Cardiac fibroblast (primary cell): ENCODE results near the gene SDC1.
A peak's percentile ranks its signal among the peaks of the same experiment; 100 is the strongest.

ENCODE experiments used
- DNase-seq, 2 donors: peaks; one replicate each; pipeline versions ENCODE4 v3.0.0 to v3.0.0-alpha.2; 2010; ENCODE audit warnings: low read depth in 2 of 2
- H3K4me3 ChIP-seq, 2 donors: replicated peaks in 1 of 2; 1 replicate in 1 of 2; 2 replicates in 1 of 2; pipeline ENCODE4 v1.5.1; 2011; ENCODE audit warnings: low read depth in 2 of 2, low read length in 2 of 2, mild to moderate bottlenecking in 2 of 2, moderate library complexity in 1 of 2
- TF ChIP-seq, protein P1 (sequence below): IDR thresholded peaks from one replicate; pipeline ENCODE4 v1.5.1; 2011; ENCODE audit warnings: low read depth, mild to moderate bottlenecking, low read length, inconsistent platforms

Gene SDC1

DNA sequence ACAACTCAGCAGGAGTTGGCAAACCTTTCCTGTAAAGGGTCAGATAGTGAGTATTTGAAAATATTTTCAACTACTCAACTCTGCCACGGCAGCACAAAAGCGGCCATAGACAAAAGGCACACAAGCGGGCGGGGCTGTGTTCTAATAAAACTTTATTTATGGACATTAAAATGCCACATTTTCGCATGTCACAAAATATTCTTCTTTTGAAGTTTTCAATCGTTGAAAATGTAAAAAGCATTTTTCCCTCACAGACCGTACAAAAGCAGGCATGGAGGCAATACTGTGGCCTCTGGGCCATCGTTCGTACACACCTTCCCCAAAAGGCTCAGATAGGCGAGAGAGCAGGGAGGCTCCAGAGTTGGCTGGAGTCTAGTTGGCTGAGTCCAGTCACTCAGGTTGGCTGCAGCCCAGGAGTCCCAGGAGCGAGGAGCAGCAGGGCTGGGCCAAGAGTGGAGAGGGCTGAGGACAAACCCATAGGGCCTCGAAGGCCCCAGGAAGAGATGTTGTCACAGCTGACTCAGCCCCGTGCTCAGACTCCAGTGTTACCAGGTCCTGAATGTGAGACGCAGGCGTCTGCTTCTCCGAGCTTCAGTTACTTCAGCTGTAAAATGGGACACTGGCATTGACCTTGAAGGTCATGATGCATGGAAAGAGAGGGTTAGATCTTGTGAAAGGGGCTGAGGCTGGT, 42.5 kb downstream of the SDC1 start:
- no peak overlapping the region for H3K4me3 ChIP-seq
- DNase-seq = peak; percentile 63 to 92
- TF ChIP-seq, protein P1, sequence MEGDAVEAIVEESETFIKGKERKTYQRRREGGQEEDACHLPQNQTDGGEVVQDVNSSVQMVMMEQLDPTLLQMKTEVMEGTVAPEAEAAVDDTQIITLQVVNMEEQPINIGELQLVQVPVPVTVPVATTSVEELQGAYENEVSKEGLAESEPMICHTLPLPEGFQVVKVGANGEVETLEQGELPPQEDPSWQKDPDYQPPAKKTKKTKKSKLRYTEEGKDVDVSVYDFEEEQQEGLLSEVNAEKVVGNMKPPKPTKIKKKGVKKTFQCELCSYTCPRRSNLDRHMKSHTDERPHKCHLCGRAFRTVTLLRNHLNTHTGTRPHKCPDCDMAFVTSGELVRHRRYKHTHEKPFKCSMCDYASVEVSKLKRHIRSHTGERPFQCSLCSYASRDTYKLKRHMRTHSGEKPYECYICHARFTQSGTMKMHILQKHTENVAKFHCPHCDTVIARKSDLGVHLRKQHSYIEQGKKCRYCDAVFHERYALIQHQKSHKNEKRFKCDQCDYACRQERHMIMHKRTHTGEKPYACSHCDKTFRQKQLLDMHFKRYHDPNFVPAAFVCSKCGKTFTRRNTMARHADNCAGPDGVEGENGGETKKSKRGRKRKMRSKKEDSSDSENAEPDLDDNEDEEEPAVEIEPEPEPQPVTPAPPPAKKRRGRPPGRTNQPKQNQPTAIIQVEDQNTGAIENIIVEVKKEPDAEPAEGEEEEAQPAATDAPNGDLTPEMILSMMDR = no peak

DNA sequence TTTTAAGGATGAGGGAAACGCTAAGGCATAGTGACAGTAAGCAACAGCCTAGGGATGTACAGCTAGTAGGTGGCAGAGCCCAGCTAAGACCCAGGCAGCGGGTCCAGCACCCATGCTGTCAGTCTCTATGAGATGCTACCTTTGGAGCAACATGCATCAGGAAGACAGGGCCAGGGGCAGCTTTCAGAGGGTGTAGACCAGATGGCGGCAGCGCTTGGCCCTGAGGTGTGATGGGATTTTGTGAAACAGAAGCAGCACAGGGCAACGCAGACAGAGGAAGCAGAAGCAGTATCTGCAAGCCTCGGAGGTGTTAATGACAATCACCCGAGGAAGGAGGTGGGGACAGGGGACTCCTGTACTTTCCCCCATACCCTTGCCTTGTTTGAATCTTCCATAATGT, 43.2 kb downstream of the SDC1 start:
- no peak for DNase-seq
- TF ChIP-seq, protein P1 = no peak
- no peak overlapping the region for H3K4me3 ChIP-seq

DNA sequence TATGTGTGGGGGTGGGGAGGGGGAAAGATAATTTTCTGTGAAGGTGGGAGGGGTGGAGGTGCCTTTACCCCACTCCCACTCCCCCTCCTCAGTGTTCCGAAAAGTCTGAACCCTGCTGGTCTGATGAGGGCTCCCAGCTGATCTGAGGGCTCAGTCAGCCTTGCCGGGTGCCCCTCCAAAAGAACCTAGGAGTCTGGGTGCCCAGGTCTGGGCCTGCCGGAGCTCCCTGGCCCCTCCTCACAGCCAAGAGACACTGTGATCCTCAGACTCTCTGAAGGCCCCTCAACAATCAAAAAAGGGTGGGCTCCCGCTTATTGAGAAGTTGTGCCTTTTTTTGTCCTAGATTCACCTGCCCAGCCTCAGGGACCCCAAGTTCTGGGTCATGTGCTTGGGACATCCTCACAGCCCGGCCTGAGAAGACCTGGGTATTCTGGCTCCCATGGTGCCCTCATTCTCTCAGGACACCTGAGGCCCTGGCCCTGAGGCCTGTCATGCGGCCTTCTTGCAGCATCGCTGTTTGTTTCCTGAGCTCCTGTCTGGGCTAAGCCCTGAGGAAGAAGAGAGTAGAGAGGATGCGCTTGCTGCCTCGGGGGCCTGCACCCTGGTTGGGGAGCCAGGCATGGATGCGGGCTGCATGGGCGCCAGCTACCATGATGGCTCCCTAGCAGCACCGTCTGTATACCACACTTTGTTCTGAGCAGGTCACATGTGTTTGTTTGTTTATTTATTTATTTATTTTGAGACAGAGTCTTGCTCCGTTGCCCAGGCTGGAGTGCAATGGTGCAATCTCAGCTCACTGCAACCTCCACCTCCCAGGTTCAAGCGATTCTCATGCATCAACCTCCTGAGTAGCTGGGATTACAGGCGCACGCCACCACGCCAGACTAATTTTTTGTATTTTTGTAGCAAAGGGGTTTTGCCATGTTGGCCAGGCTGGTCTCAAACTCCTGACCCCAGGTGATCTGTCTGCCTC, 44.0 kb downstream of the SDC1 start:
- DNase-seq = no peak
- TF ChIP-seq, protein P1 = no peak
- H3K4me3 ChIP-seq = no peak overlapping the region

GRCh38 chr2:20179755-20180594, 45.0 kb downstream of the SDC1 start:
- TF ChIP-seq, protein P1 = no peak
- DNase-seq = no peak
- no peak overlapping the region for H3K4me3 ChIP-seq

DNA sequence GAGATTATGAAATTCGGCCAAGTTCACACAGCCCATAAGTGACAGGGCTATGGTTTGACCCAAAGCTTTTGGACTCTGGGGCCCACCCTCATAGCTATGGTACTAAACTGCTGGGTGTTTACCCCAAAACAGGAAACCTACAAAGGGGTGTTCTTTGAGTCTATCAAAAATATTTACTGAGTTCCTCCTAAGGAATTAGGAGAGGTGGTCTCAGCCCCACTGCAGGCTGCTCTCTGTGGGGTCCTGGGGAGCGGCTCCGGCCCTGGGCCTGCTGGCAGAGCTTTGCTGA, 45.5 kb downstream of the SDC1 start:
- DNase-seq = no peak
- TF ChIP-seq, protein P1 = no peak

DNA sequence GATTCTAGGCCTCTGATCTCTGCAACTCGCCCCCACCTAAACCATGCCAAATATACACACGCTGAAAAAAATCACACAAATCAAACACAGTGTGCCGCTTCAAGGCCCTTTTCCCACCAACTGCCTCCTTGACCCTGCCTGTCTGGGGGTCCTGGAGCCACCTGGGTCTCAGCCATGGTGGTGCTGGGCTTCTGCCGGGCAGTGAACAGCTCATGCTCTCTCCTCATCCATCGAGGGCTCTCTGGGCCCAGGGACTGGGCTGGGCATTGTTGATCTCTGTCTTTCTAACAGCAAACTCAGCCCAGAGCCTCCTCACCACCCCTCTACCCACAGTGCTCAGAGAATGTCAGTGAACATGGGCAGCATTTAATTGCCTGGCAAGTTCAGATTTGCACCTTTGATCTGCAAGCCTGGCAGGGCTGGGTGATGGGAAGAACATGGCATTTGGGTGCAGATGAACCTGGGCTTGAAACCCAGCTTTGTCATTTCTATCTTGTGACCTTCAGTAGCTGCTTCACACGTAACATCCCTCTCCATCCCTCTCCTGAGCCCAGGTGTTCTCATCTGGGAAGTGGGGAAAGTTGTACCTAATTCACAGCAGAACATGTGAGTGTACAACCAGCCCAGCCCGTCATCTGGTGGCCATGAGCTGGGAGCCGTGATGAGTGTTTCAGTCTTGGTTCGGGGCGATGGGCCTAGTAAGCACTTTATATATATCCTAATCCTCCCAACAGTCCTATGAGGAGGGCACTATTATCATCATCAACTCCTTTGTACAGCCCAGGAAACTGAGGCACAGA, 46.1 kb downstream of the SDC1 start:
- H3K4me3 ChIP-seq = no peak overlapping the region
- no peak for DNase-seq
- TF ChIP-seq, protein P1 = no peak

More for the DNA sequence above, 45.5 kb downstream of the SDC1 start:
- no peak overlapping the region for H3K4me3 ChIP-seq
